ENCODE results near the gene CD3D.

The CD3D gene

GRCh38 chr11:118338637-118339061 lies 3.9 kb downstream of the CD3D start:
- DNase-seq, result peak; percentile 88

- no peak for DNase-seq
Observed at GRCh38 chr11:118334745-118335144, 7.8 kb downstream of the CD3D start.

GRCh38 chr11:118328745-118329144 lies 13.8 kb downstream of the CD3D start:
- DNase-seq, result no peak

DNA sequence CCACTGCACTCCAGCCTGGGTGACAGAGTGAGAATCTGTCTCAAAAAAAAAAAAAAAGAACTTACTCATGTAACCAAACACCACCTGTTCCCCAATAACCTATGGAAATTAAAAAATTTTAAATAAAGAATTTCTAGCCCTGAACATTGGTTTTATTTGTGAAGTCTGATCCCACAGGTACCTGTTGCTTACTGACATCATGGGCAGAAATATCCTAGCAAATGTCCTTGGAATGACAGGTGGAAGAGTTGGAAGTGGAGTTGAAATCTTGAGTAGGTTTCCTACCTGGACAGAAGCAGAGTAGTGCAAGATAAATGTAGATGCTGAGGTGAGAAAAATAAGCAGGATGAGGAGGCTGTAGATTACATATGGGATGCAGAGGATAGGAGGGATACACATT lies 17.2 kb downstream of the CD3D start:
- no peak for DNase-seq

GRCh38 chr11:118322721-118323120 lies 19.8 kb downstream of the CD3D start:
- no peak for DNase-seq

- DNase-seq, result no peak
Observed at GRCh38 chr11:118321386-118322082, 21.0 kb downstream of the CD3D start.

GRCh38 chr11:118320515-118320914 lies 22.0 kb downstream of the CD3D start:
- DNase-seq, result no peak

DNA sequence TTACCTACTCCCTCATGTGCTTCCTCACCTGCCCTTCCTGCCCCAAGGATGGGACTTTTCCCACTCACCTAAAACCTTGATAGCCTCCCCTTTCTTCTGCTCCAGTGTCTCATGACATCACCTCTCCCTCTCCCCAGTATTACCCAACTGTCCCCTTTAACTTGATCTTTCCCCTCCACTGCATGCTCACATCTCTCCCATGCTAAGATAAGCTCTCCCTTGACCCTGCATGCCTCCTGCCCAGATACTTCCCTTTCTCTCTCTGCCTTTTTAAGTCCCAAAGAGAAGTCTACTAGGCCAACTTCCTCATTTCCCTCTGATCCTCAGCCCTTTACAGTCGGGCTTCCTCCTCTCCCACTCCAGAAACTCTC lies 23.2 kb downstream of the CD3D start:
- no peak for DNase-seq

GRCh38 chr11:118318581-118319336 lies 23.7 kb downstream of the CD3D start:
- DNase-seq, result no peak

- DNase-seq, result no peak
Observed at GRCh38 chr11:118318124-118318523, 24.4 kb downstream of the CD3D start.

DNA sequence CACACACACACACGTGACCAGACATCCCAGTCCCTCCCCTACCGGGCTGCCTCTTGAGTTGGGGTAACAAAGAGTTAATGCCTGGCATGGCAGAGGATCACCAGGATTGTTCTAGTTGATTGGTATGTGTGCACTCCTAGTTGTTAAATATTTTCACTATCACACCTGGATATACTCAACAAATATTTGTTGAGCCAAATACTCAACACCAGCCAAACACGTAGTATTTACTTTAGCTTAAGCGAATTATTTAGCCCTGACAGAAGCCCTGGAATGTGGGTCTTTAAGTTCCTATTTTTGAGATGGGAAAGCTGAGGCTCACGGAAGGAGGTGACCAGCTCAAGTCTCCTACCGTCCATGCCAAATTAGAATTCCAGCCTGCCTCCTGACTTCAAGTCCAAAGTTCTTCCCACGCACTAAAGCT lies 27.5 kb downstream of the CD3D start:
- no peak for DNase-seq

DNA sequence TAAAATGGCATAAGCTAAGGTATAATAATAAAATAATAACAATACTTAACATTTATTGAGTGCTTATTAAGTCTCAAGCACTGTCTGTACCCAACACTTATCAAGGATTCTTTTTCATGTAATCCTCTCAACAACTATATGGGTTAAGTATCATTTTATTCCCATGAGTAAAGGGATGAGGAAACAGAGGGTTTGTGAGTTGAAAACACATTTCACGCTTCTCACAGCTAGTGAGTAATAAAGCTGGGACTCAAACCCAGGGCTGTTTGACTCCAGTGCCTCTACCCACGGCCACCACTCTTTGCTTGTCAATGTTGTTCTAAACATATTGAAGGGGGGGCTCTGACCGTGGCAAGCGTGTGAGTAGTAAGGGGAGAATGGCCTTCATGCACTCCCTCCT lies 29.3 kb downstream of the CD3D start:
- no peak for DNase-seq

GRCh38 chr11:118312328-118312727 lies 30.2 kb downstream of the CD3D start:
- no peak for DNase-seq

GRCh38 chr11:118311518-118311917 lies 31.0 kb downstream of the CD3D start:
- no peak for DNase-seq

DNA sequence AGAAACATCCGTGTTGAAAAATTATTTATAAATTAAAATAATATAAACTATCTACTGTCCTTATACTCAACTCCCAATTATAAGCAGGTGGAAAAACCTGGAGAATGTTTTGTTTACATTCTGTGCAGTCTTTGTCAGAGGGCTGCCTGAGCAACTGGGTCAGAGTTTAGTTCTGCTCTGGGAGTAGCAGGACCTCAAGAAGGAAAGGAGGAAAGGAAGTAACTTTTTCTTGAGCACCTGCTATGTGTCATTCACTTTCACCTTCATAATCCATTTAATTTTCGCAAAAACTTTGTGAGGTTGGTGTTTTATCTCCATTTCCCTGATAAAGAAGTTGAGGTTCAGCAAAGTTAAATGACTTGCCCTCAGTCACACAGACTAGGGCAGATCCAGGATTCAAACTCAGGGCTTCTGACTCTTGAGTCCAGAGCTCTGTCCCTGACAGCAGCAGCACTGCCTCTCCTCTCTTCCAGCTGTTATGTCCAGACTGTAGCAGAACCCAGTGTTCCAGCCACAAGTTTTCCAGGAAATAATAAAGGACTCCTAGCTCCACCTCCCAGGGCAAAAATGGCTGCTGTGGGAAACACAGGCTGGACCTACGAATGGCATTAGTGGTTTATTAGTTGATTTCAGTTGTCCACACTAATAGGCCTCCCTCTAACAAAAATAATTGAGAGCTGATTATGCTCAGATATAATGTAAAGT lies 31.6 kb downstream of the CD3D start:
- DNase-seq, result no peak

- no peak for DNase-seq
Observed at GRCh38 chr11:118310271-118310670, 32.2 kb downstream of the CD3D start.

DNA sequence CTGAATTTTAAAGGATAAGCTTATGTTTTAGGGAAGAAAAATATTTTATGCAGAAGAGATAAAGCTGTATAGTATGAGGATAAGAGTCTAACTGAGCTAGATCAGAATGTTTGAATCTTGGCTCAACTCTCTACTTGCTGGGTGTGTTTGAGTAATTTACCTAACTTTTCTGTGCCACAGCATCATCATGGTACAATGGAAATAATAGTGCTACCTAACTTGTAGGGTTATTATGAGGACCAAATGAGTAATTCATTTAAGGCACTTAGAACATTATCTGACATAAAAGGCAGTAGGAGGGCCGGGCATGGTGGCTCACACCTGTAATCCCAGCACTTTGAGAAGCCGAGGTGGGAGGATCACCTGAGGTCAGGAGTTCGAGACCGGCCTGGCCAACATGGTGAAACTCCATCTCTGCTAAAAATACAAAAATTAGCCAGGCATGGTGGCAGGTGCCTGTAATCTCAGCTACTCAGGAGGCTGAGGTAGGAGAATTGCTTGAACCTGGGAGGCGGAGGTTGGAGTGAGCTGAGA lies 33.4 kb downstream of the CD3D start:
- DNase-seq, result peak; percentile 31

DNA sequence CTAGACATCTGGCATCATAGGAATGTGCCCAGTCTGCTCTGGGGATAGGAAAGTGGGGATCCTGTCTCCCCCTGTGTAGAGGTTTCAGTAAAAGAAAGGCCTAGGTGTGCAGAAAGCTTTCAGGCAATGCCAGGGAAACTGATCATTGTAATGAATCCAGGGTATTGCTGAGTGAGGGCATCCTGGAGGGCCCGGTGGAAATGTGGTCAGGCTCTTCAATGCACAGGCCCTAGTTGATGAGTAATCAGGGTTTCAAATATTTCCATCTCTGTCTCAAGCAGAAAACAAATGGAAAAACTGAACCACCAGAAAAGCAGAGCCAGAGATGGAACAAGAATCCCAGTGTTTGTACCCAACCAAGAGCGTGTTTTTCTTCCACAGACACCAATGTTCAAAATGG lies 35.9 kb downstream of the CD3D start:
- peak; percentile 55 for DNase-seq

DNA sequence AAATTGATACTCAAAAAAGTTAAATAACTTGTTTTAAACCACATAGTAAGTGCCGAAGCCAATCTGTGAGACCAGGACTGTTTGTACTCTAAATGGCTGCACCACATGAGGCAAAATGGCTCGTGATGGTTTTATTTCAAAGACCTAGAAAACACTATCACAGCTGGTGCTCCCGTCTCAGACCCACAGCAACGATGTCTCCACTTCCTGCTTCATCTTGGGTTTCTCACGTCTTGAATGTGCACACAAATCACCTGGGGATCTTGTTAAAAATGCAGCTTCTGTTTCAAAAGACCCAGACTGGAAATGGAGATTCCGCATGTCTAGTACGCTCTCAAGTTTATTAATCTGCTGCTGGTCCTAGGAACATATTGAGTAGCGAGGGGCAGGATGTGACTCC lies 36.8 kb downstream of the CD3D start:
- DNase-seq, result peak; percentile 41

DNA sequence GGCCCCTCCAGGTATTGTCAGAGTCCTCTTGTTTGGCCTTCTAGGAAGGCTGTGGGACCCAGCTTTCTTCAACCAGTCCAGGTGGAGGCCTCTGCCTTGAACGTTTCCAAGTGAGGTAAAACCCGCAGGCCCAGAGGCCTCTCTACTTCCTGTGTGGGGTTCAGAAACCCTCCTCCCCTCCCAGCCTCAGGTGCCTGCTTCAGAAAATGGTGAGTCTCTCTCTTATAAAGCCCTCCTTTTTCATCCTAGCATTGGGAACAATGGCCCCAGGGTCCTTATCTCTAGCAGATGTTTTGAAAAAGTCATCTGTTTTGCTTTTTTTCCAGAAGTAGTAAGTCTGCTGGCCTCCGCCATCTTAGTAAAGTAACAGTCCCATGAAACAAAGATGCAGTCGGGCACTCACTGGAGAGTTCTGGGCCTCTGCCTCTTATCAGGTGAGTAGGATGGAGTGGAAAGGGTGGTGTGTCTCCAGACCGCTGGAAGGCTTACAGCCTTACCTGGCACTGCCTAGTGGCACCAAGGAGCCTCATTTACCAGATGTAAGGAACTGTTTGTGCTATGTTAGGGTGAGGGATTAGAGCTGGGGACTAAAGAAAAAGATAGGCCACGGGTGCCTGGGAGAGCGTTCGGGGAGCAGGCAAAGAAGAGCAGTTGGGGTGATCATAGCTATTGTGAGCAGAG lies 37.8 kb downstream of the CD3D start, which contains the start of gene CD3E:
CD3E (plus strand) TSS at position 163 of the 681 bp plus-strand sequence; CDS start at position 386, 223 bp downstream.
- DNase-seq, result peak; percentile 57

DNA sequence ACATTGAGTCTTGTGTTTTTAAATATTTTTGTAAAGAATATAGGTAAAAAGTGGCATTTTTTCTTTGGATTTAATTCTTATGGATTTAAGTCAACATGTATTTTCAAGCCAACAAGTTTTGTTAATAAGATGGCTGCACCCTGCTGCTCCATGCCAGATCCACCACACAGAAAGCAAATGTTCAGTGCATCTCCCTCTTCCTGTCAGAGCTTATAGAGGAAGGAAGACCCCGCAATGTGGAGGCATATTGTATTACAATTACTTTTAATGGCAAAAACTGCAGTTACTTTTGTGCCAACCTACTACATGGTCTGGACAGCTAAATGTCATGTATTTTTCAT lies 38.3 kb downstream of the CD3D start:
- DNase-seq, result no peak

GRCh38 chr11:118301600-118302195 lies 40.8 kb downstream of the CD3D start:
- no peak for DNase-seq
